Esophagus muscularis mucosa (tissue), 3 donors: ENCODE data around the gene SUPT3H.

Experiments
- CTCF ChIP-seq, 3 experiments: fragments of 200-600 bp in 2 of 3; fragments of 450-650 bp in 1 of 3; sonication (generic) in 2 of 3; IDR thresholded peaks; one replicate each; pipeline ENCODE4 v1.5.1; 2017 to 2019; ENCODE audit warnings: antibody characterized with exemption in 3 of 3, mild to moderate bottlenecking in 2 of 3, moderate library complexity in 1 of 3
- POLR2A ChIP-seq: fragments of 450-650 bp; IDR thresholded peaks from one replicate; pipeline ENCODE4 v1.6.1; 2017; ENCODE audit warnings: antibody characterized with exemption, moderate library complexity, mild to moderate bottlenecking, low read depth

- TF ChIP-seq POLR2A (no peak), CTCF (IDR thresholded peaks at IDR 0.05) (no peak)
These were observed 375.2 kb downstream of the SUPT3H start for GRCh38 chr6:45002390-45003105.
